Measurements from ENCODE around the gene NOC2L. TPM values are rescaled to one million over a fixed set of nuclear protein-coding genes. Genes with fewer than 3 reads are reported as not detected.

The NOC2L gene
- 80.4 and 83.7 TPM in 2 replicates for total RNA-seq

GRCh38 chr1:958823-959730 lies at the start of gene NOC2L:
TSS of gene NOC2L (minus strand) at chr1:959256. CDS start at chr1:959240, 16 bp downstream.

GRCh38 chr1:999725-1000356 lies 40.8 kb upstream of the NOC2L start, which contains the start of gene HES4:
TSS of gene HES4 (minus strand) at chr1:1000097. CDS start at chr1:999973, 124 bp downstream.

GRCh38 chr1:981955-982558 lies 23.0 kb upstream of the NOC2L start, which contains the start of gene PERM1:
TSS of gene PERM1 (minus strand) at chr1:982093. CDS start at chr1:981029, 1,064 bp downstream.

GRCh38 chr1:966135-966703 lies 7.2 kb upstream of the NOC2L start, which contains the start of gene PLEKHN1:
TSS of gene PLEKHN1 (plus strand) at chr1:966482. CDS start at chr1:966532, 50 bp downstream.

GRCh38 chr1:960363-961131 lies 1.5 kb upstream of the NOC2L start, which contains the start of gene KLHL17:
TSS of gene KLHL17 (plus strand) at chr1:960584. CDS start at chr1:960694, 110 bp downstream.

GRCh38 chr1:923131-923990 lies 35.7 kb downstream of the NOC2L start, which contains the start of gene SAMD11:
TSS of gene SAMD11 (plus strand) at chr1:923923. CDS start at chr1:924432, 509 bp downstream.

Other genes with a start within 250 kb of the NOC2L start
- 11.1 and 12.7 TPM in 2 replicates for gene SAMD11, start 35.3 kb downstream of the NOC2L start, total RNA-seq
- gene KLHL17, start 1.3 kb upstream of the NOC2L start, total RNA-seq: 8.0 and 10.3 TPM in 2 replicates
- 0.33 and 0.58 TPM in 2 replicates for gene PLEKHN1, start 7.2 kb upstream of the NOC2L start, total RNA-seq
- under 0.01 TPM in 1 of 2 replicates, not detected in the other for gene PERM1, start 22.8 kb upstream of the NOC2L start, total RNA-seq
- gene HES4, start 40.8 kb upstream of the NOC2L start, total RNA-seq: 0.15 and 4.3 TPM in 2 replicates
- 61.4 and 78.4 TPM in 2 replicates for gene ISG15, start 54.2 kb upstream of the NOC2L start, total RNA-seq
- gene AGRN, start 60.9 kb upstream of the NOC2L start, total RNA-seq: 36.4 and 97.3 TPM in 2 replicates
- gene RNF223, start 115.0 kb upstream of the NOC2L start, total RNA-seq: 0.15 TPM in 1 of 2 replicates, not detected in the other
- gene C1orf159, start 156.8 kb upstream of the NOC2L start, total RNA-seq: 5.0 and 5.4 TPM in 2 replicates
- not detected in 2 replicates for gene TTLL10, start 214.6 kb upstream of the NOC2L start, total RNA-seq
- gene TNFRSF18, start 247.3 kb upstream of the NOC2L start, total RNA-seq: 0.33 and 0.44 TPM in 2 replicates

Measured in smooth muscle cell of trachea (primary cell).